Measurements from ENCODE around the gene CEP97. TPM values are rescaled to one million over a fixed set of nuclear protein-coding genes. Genes with fewer than 3 reads are reported as not detected.

Gene CEP97
- total and polyA plus RNA-seq, 2 experiments from 2014 or later: 5.0 to 19.0 TPM

GRCh38 chr3:101801174-101801573 lies 76.8 kb downstream of the CEP97 start:
- no peaks in the 10 kb centered on the region; the same call in 1 of the 2 replicates for H3F3A ChIP-seq (replicated peaks; ENCODE audit: low read depth)
- no peak overlapping the region for H2AFZ ChIP-seq
- Mint-ChIP-seq H3K4me1 (peaks cover 8% of the 10 kb centered on the region; the same call in 2 of the 3 replicates), H3K9me3 (no peaks in the 10 kb centered on the region), H3K27me3 (ENCODE audit: insufficient read depth, low read depth, poor library complexity) (no peaks in the 10 kb centered on the region), H3K27ac (no peak overlapping the region), H3K36me3 (ENCODE audit: low read depth) (peaks cover 47% of the 10 kb centered on the region), H3K4me3 (no peak overlapping the region)
- no peak overlapping the region for H3K4me2 ChIP-seq
- no peak for ATAC-seq
- H4K20me1 ChIP-seq (replicated peaks; ENCODE audit: insufficient read depth): no peaks in the 10 kb centered on the region; the same call in none of the 2 replicates
- H3K79me2 ChIP-seq (replicated peaks; ENCODE audit: insufficient read depth): peaks cover 5% of the 10 kb centered on the region; the same call in 1 of the 2 replicates
- no peak for DNase-seq (ENCODE audit: low spot score)
- TF ChIP-seq, protein P1, sequence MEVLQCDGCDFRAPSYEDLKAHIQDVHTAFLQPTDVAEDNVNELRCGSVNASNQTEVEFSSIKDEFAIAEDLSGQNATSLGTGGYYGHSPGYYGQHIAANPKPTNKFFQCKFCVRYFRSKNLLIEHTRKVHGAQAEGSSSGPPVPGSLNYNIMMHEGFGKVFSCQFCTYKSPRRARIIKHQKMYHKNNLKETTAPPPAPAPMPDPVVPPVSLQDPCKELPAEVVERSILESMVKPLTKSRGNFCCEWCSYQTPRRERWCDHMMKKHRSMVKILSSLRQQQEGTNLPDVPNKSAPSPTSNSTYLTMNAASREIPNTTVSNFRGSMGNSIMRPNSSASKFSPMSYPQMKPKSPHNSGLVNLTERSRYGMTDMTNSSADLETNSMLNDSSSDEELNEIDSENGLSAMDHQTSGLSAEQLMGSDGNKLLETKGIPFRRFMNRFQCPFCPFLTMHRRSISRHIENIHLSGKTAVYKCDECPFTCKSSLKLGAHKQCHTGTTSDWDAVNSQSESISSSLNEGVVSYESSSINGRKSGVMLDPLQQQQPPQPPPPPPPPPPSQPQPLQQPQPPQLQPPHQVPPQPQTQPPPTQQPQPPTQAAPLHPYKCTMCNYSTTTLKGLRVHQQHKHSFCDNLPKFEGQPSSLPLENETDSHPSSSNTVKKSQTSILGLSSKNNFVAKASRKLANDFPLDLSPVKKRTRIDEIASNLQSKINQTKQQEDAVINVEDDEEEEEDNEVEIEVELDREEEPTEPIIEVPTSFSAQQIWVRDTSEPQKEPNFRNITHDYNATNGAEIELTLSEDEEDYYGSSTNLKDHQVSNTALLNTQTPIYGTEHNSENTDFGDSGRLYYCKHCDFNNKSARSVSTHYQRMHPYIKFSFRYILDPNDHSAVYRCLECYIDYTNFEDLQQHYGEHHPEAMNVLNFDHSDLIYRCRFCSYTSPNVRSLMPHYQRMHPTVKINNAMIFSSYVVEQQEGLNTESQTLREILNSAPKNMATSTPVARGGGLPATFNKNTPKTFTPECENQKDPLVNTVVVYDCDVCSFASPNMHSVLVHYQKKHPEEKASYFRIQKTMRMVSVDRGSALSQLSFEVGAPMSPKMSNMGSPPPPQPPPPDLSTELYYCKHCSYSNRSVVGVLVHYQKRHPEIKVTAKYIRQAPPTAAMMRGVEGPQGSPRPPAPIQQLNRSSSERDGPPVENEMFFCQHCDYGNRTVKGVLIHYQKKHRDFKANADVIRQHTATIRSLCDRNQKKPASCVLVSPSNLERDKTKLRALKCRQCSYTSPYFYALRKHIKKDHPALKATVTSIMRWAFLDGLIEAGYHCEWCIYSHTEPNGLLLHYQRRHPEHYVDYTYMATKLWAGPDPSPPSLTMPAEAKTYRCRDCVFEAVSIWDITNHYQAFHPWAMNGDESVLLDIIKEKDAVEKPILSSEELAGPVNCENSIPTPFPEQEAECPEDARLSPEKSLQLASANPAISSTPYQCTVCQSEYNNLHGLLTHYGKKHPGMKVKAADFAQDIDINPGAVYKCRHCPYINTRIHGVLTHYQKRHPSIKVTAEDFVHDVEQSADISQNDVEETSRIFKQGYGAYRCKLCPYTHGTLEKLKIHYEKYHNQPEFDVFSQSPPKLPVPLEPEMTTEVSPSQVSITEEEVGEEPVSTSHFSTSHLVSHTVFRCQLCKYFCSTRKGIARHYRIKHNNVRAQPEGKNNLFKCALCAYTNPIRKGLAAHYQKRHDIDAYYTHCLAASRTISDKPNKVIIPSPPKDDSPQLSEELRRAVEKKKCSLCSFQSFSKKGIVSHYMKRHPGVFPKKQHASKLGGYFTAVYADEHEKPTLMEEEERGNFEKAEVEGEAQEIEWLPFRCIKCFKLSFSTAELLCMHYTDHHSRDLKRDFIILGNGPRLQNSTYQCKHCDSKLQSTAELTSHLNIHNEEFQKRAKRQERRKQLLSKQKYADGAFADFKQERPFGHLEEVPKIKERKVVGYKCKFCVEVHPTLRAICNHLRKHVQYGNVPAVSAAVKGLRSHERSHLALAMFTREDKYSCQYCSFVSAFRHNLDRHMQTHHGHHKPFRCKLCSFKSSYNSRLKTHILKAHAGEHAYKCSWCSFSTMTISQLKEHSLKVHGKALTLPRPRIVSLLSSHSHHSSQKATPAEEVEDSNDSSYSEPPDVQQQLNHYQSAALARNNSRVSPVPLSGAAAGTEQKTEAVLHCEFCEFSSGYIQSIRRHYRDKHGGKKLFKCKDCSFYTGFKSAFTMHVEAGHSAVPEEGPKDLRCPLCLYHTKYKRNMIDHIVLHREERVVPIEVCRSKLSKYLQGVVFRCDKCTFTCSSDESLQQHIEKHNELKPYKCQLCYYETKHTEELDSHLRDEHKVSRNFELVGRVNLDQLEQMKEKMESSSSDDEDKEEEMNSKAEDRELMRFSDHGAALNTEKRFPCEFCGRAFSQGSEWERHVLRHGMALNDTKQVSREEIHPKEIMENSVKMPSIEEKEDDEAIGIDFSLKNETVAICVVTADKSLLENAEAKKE (CRISPR knock-in tag; IDR thresholded peaks at IDR 0.05): no peak
- TF ChIP-seq CTCF (conservative IDR thresholded peaks at IDR 0.05; ENCODE audit: low read depth in 2 of 2): no peak
- 0 out of 2 replicates have a peak, but pooled peaks cover 4% of the 10 kb centered on the region for H3K4me1 ChIP-seq (ENCODE audit: insufficient read depth)
- H3K9me2 ChIP-seq (ENCODE audit: insufficient read depth): no peaks in the 10 kb centered on the region
- H3K27ac ChIP-seq (ENCODE audit: low read depth): no peak overlapping the region
- H3K4me3 ChIP-seq: no peak overlapping the region
- no peaks in the 10 kb centered on the region for H3K27me3 ChIP-seq (ENCODE audit: insufficient read depth)
- peaks cover 5% of the 10 kb centered on the region; the same call in 1 of the 2 replicates for H3K36me3 ChIP-seq (ENCODE audit: insufficient read depth)

DNA sequence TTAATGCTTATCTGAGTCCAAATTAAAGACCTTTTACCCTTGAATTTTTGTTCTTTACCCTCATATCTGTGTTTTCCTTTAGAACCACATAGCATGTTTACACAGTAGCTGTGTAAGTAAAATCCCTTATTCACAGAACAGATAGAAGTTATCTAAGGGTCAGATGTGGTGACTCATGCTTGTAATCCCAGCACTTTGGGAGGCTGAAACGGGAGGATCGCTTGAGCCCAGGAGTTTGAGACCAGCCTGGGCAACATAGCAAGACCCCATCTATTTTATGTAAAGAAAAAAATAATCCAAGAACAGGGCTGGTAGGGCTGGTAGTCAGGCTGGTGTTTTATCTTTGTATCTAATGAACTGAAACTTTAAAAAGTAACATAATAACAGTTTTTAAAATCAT lies 77.8 kb downstream of the CEP97 start:
- H3K27ac Mint-ChIP-seq: no peak overlapping the region
- H3K9me3 Mint-ChIP-seq: no peaks in the 10 kb centered on the region
- H3K4me1 Mint-ChIP-seq: peaks cover 8% of the 10 kb centered on the region; the same call in 2 of the 3 replicates
- DNase-seq (ENCODE audit: low spot score) (no peak), ATAC-seq (no peak)
- Histone ChIP-seq H3K4me2 (no peak overlapping the region), H3K27ac (ENCODE audit: low read depth) (no peak overlapping the region), H3F3A (replicated peaks; ENCODE audit: low read depth) (no peaks in the 10 kb centered on the region; the same call in 1 of the 2 replicates), H3K4me1 (ENCODE audit: insufficient read depth) (0 out of 2 replicates have a peak, but pooled peaks cover 4% of the 10 kb centered on the region), H3K4me3 (no peak overlapping the region), H3K79me2 (replicated peaks; ENCODE audit: insufficient read depth) (peaks cover 5% of the 10 kb centered on the region; the same call in 1 of the 2 replicates), H2AFZ (no peak overlapping the region), H3K36me3 (ENCODE audit: insufficient read depth) (peaks cover 5% of the 10 kb centered on the region; the same call in 1 of the 2 replicates), H4K20me1 (replicated peaks; ENCODE audit: insufficient read depth) (no peaks in the 10 kb centered on the region; the same call in none of the 2 replicates), H3K27me3 (ENCODE audit: insufficient read depth) (no peaks in the 10 kb centered on the region), H3K9me2 (ENCODE audit: insufficient read depth) (no peaks in the 10 kb centered on the region)
- no peak overlapping the region for H3K4me3 Mint-ChIP-seq
- TF ChIP-seq ZNF114 (CRISPR knock-in tag; IDR thresholded peaks at IDR 0.05): no peak
- no peak for TF ChIP-seq EZH2phosphoT487 (IDR thresholded peaks at IDR 0.05; ENCODE audit: unreplicated experiment)
- no peak for TF ChIP-seq CREB1 (CRISPR knock-in tag; IDR thresholded peaks at IDR 0.05; ENCODE audit: low read depth)
- H3K27me3 Mint-ChIP-seq (ENCODE audit: insufficient read depth, low read depth, poor library complexity): no peaks in the 10 kb centered on the region
- H3K36me3 Mint-ChIP-seq (ENCODE audit: low read depth): peaks cover 37% of the 10 kb centered on the region; the same call in 2 of the 3 replicates
